DMS79 (cell line): ENCODE data around the gene ENO3.
A peak's percentile ranks its signal among the peaks of the same experiment; 100 is the strongest.

ENCODE experiments used
- DNase-seq: peaks from one replicate; lab custom pipeline; 2025; lab: John Stamatoyannopoulos, UW

ENO3 gene

DNA sequence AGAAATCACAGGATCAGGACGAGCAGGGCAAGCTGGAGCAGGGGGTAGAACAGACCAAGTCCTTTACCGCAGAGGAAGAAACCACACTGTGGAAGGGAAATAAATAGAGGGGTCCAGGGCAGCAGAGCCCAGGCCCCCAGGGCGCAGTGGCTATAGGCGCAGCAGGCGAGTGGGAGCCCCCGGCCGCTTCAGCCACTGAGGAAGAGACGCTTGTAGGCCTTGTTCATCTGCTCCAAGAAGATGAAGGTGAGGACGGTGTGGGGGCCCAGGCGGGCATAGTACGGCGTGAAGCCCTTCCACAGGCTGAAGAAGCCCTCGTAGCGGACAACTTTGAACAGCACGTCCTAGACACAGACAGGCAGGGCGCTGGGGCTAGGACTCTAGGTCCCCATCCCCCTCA lies 13.4 kb upstream of the ENO3 start:
- DNase-seq, result no peak

DNA sequence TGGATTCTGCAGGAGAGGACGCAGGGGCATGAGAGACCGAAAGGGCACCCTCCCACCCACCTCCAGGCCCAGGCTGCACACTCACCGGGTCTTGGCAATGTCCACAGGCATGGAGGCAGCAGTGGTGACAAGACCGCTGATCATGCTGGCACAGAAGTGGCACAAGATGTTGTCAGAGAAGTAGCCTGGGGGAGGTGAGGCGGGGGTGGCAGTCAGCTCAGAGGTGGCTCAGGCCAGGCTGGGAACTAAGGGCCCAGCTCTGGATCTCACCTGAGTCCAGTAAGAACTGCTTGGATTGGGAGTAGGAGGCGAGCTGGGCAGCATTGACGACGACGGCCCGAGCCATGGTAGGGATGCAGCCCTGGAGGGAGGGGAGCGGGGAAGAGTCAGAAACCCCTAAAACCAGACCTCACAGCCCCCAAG lies 12.8 kb upstream of the ENO3 start:
- no peak for DNase-seq

DNA sequence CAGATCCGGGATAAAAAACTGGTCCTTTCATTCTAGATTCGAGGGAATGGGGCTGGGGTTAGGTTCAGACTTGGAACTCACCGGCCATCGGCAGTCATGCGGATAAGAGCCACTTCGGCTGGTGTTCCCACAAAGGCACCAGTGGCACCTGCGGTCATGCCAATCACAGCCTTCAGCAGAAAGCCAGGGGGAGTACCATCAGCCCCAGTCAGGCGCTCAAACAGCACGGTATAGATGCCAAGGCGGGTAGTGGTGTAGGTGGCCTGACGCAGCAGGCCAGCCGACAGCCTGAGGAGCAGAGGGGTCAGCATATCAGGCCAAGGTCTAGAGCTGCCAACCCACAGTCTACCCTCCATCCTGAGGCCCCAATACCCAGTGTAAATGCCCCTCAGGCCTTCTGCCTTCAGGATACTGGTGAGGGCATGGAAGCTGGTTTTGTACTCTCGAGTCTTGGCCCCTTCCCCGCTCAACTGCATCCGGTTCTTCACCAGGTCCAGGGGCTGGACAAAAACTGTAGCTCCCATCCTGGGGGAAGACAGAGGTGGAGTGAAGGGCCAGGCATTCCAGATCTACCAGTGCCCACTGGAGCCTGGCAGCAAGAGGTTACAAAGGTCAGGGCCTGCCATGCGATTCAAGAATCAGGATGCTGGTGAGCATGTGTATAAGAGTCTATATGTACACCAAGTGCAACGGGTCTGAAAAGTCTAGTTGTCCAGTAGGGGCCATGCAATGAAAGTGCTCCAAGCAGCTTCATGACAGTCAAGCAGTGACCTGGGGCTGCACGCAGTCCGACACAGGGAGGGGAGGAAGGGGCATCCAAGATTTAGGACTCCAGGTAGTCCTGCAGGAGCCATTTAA lies 12.0 kb upstream of the ENO3 start:
- peak; percentile 12 for DNase-seq

DNA sequence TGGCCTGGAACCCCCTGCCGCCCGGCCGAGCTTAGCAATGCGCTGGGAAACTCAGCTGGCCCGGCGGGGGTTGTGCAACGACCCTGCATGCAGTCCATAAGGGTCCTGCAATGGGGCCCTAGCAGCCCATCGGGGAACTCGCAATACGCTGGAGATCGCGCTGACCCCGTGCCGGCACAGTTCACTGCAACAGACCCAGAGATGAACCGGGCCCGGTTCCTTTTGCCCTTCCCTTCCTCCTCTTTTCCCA lies 11.4 kb upstream of the ENO3 start:
- no peak for DNase-seq

DNA sequence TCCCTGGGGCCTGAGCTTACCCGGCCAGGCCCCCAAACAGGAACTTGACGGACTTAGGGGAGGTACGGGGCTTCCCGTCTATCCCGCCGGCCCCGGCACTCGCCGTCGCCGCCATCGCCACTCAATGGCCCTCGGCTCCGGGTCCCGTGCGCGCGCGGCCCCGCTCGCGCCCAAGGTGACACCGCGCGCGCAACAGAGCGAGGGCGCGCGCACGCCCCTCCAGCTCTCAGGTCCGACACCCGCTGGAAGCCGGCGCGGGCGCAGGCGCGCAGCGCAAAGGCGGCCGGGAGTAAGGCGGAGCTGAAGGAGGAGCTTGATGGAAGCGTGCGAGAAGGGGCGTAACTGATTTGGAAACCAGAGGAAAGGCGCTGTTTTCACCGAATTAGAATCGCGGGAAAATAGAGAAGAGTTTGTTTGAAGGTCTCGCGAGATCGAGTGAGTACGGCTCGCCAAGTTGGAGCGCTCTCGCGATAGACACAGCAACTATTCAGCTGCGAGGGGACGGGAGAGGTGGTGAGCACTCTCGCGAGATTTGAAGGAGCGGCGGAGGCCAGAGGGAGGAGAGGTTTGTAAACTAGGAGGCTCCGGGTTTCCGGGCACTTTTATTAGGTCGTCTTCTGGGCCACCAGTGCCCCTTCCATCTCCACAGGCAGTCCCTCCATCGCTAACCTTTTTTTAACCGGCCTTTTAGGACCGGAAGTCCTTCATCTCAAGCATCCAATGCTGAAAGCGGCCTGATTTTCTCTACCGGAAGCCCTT lies 10.9 kb upstream of the ENO3 start, which contains the start of the genes RNF167 and SLC25A11:
Gene RNF167 (plus strand): TSS at position 473 of the 759 bp plus-strand sequence. CDS start 642 bp downstream, outside the sequence.
Gene SLC25A11 (minus strand): TSS at position 251 of the 759 bp plus-strand sequence. CDS start 136 bp downstream, at position 115.
- DNase-seq, result peak; percentile 98

DNA sequence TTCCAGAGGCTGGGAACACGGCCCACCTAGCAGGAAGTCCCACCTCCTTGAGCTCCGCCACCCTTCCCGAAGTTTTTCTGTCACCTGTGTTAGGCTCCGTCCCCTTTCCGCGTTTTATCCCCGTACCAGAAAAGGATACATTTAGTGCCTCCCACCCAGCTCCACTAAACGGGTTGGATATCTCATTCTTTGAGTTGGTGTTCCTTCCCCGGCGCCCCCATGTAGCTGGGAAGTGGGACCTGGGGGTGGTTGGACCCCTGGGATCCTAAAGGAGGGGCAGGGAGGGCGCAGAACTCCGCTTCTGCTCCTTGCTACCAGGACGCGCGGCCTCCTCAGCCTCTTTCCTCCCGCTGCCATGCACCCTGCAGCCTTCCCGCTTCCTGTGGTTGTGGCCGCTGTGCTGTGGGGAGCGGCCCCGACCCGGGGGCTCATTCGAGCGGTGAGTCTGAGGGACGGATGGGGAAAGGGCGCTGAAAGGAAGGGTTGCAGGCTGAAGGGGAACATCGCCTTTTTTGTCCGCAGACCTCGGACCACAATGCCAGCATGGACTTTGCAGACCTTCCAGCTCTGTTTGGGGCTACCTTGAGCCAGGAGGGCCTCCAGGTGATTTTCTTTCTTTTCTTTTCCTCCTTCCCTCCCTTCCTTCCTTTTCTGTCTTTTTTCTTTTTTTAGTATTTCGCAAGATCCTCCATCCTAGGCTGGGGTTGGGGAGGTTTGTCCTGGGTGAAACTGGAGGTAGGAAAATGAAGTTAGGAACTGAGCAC lies 10.2 kb upstream of the ENO3 start:
- DNase-seq, result no peak

DNA sequence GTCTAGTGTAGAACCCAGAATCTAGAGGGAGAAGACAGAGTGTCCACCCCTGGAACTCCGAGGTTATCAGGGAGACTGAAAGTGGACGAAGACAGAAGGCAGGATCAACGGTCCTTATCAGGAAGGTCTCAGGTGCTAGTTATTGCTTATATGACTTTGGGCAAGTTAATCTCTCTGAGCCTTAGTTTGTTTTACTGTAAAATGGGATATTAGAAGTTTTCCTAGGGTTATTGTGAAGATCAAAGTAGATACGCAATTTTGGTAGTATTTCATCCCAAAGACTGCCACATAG lies 9.7 kb upstream of the ENO3 start:
- no peak for DNase-seq

DNA sequence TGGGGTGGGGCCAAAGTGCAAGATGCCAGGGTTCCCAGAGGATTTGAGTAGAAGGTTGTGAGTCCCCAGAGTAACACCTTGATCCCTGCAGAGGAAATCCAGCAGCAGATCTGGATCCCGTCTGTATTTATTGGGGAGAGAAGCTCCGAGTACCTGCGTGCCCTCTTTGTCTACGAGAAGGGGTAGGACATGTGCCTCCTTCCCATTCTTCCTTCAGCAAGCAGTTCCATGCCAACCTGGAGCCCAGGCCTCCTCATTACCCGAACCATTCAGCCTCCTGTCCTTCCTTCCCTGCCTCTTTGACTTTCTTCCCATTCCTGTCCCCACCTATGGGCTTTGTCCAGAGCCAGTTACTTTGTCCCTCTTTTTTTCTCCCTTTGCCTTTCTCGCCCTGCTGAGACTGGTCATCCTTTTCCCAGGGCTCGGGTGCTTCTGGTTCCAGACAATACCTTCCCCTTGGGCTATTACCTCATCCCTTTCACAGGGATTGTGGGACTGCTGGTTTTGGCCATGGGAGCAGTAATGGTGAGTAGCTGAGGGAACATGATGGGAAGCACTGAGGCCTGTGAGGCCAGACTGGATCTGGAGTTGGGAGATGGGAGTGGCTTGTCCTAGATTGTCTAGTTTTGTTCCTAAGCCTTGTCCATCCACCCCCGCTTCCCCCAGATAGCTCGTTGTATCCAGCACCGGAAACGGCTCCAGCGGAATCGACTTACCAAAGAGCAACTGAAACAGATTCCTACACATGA lies 8.0 kb upstream of the ENO3 start:
- no peak for DNase-seq

DNA sequence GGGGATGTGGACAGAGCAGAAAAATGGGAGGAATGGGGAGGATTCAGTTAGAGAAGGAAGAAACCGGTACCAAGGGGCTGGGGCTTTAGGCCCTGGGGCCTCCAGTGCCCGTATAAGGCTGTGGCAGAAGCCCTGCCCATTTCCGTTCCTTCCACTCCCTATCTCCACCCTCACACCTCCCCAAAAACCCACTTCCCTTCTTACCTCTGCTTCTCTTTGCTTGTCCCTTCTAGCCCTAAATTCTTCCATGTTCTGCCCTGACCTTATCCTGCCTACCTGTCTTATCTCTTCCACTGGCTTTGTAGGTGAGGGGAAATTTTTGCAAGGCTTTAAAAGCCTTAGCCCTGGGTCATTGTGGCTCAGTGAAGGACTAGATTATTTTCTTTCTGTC lies 6.8 kb upstream of the ENO3 start:
- DNase-seq, result no peak

DNA sequence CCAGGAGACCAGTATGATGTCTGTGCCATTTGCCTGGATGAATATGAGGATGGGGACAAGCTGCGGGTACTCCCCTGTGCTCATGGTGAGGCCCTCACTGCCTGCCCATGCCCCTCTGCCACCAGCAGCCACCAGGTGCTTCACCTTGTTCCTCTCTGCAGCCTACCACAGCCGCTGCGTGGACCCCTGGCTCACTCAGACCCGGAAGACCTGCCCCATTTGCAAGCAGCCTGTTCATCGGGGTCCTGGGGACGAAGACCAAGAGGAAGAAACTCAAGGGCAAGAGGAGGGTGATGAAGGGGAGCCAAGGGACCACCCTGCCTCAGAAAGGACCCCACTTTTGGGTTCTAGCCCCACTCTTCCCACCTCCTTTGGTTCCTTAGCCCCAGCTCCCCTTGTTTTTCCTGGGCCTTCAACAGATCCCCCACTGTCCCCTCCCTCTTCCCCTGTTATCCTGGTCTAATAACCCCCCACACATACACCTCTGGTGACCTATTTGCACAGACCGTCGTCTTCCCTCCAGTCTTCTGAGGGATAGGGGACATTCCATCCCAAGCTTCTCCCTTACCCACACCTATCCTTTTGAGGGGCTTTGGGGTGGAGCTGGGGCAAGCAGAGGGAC lies 6.3 kb upstream of the ENO3 start:
- DNase-seq, result no peak

DNA sequence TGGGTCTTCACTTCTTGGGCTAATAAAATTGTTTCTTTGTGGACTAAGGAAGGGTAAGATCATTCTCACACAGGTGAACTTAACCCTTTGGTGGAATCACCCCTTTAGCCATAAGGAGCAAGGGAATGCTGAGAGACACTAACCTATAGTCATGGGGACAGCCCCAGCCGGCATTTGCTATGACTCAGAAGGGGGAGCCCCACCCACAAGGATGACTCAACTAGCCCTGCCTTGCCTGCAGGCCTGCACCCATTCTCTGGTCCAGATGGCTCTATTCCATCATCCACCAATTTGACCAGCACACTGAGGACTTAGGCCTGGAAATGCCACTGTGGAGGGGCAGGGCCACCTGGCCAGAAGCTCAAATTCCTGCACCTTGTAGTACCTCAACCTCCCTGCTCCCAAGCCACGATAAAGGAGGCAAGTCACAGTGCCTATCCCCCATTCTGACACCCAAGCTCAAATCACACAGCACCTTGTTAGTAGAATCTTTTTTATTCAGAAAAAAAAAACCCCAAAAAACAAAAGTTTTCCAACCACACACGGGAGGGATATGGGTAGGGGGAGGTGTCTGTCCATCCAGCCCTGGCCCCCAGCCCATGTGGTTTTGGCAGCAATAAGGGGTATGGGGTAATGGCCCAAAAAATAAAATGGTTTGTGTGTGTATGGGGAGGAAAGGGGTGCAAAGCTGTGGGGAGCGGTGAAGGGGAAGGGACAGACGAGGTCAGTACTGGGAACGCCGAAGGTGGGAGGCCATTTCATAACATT lies 5.6 kb upstream of the ENO3 start:
- DNase-seq, result no peak

DNA sequence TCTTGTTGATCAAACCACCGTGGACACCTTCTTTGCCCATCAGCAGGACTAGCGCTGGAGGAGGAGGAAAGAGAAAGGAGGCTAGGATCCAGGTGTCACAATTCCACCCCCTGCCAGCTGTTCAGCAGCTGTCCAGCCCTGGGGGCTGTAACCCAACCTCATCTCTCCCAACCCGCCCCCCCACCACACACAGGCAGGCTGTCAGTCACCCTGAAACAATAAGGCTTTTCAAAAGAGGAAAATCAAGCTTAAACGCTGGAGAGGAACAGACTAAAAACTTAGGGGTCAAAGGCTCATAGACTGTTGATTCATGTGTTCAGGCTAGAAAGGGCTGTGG lies 5.0 kb upstream of the ENO3 start:
- no peak for DNase-seq

DNA sequence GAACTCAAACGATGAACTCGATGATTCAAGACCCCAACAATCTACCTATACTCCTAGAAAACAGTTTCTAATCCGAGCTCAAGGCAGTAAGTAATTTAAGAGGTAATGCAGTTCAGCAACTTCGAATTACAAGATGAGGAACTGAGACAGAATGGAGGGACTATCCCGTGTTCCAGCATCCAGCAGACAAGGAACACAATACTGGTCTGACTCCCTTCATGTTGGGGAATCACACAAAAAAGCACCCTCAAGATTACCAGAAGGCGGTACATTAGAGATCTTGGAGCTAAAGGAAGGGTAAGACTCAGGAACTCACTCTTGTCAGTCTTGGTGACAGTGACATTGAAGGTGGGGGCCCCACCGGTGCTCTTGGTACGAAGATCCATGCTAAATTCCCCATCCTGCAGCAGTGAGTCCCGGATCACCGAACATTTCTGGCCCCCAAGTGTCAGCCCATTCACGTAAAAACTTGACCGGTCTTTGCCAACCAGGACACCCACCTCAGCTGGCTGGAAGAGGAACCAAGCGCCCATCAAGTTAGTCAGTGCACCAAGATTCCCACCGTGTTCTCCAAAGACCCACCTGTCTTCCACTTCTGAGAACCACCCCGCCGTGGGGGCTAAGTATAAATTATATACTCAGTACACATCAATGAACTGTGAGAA lies 4.5 kb upstream of the ENO3 start:
- DNase-seq, result no peak

DNA sequence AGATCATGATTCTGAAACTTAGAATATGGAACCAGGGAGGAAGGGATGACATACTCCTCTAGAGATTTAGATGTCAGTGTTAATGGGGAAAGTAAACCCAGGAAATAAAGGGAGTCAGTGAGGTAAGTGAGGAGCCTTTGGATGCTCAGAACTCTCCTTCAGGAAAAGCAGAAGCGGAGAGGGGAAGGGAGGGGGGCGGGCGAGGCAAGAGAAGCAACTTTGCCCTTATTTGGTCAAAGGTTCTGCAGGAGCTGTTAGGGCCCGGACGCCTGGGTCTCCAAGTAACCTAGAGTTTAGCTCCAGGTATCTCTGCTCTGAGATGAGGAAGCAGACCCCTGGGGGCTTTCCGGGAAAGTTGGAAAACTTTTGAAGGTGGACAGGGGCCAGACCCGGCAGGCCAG lies 3.9 kb upstream of the ENO3 start:
- DNase-seq, result no peak

DNA sequence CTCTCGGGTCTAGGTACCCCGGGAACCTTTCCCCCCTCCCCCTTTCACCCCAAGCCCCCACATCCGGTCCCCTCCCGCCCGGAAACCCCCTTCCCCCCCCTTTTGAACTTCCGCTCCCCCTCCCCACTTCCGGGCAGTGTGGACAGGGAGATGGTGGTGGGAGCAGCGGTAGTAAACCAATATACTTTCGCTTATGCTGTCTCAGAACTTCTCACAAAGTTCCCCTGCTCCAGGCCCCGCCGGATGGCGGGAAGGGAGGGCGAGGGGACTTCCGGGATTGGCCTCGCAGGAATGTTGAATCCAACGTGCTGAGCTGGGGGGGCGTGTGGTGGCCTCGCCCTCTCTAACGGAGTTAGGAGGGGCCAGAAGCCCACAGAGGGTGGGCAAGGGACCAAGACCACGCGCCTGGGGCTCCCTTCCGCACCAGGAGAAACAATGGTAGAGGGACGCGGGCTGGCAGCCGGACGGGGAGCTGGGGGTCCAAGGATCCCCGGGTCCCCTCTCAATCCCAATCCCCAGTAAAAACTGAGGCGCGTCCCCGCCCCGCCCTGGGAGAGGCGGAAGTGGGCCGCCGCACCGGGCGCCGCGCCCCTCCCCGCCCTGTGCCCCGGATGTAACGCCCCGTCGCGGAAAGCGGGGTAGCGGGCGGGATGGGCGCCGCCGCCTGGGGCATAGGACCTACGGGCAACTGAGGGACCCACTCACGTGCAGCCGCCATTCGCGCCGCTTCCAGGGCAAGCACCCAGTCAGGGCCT lies 3.3 kb upstream of the ENO3 start:
- peak; percentile 12 for DNase-seq

DNA sequence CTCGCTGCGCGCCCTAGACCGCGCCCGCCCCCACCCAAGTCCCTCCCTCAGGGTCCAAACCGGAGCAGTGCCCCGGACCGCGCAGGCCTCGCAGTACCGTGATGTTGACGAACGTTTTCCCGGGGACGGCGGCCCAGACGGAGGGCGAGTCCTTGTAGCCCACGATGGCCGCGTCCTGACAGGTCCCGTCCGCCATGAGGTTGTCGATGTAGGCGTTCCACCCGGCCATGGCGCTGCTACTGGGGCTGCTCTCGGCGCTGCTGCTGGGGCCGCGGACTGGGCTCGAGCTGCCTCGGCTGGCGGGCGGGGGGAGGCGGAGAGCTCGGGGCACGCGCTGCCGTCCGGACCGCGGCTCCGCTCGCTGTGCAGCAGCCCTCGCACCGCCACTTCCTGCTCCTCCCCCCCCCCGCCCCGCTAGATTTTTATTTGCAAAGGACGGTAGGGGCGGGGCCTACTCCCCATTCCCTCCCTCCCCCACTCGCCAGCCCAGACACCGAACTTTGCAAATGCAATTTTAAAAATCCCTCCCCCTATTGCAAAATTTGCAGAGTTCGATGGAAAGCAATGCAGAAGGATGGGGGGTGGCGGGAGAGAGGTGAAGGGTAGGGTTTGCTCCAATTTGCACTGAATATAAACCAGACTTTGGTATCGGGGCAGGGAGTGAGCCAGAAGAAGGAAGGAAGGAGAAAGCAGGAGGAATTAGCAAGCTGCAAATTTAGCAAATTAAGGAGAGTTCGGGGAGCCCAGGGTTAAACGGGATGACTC lies 2.6 kb upstream of the ENO3 start, which contains the start of gene PFN1:
Gene PFN1 (minus strand): TSS at position 365 of the 765 bp plus-strand sequence. CDS start 136 bp downstream, at position 229.
- peak; percentile 52 for DNase-seq

DNA sequence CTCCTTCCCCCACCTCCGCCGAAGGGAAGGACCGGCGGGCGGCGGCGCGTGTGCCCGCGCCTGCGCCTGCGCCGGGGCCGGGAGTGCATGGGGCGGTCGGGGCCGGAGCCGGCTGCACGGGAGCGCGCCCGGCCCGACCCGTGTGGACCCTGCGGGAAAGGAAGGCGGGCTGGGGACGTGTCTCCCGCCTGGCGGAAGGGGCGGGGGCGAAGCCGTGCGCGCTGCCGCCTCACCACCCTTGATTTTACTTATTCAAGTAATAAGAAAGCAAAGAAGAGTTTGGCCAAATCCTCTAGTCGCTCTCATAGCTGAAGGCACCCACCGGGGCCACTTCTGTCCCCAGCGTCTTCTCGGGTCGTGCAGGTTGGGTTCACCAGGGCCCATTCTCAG lies 2.0 kb upstream of the ENO3 start:
- peak; percentile 64 for DNase-seq

DNA sequence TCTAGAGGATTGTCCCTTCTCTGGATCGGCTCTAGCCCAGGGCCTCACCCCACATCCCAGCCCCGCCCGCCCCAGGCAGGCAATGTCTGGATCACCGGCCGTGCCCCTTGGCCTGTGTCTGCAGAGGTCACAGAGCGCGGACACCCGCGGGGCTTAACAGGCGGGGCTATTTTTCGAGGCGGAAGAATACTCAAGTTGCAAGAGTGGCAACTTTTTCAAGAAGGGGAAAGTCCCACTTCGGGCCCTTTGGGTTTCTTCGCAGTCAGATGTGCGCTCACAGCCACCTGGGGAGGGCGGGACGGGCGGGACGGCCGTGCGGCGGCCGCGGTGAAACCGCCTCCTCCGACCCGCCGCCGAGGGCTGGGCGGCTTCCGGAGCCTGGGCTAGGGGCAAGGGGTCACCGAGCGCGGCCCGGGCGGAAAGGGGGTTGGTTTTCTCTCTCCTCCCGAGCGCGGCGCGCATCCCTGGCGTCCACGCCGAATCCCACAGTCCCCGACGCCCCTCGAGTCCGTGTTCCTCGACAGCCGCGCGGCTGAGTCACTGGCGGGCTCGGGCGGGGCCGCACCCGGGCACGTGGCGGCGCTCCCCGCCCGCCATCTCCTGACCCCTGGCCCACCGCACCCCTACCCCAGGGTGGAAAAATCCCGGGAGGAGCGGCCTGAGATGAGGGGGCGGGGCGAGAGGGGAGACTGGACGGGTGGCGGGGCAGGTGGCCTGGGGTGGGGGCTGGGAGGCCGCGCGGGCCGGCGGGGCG lies 1.4 kb upstream of the ENO3 start:
- DNase-seq, result peak; percentile 53
